ENCODE data around the gene GPHA2.

GPHA2 gene

GRCh38 chr11:64929625-64930024 lies 6.1 kb downstream of the GPHA2 start:
- no peak for DNase-seq

GRCh38 chr11:64928957-64929356 lies 6.7 kb downstream of the GPHA2 start:
- DNase-seq, result no peak

GRCh38 chr11:64926689-64927088 lies 9.0 kb downstream of the GPHA2 start:
- DNase-seq, result no peak

GRCh38 chr11:64925536-64926436 lies 9.9 kb downstream of the GPHA2 start:
- DNase-seq, result no peak

GRCh38 chr11:64924910-64925284 lies 10.8 kb downstream of the GPHA2 start:
- DNase-seq, result no peak

- DNase-seq, result peak; percentile 45
These were observed 11.5 kb downstream of the GPHA2 start, which contains the start of gene PPP2R5B for GRCh38 chr11:64923944-64924909. Gene PPP2R5B (plus strand): TSS chr11:64924689. CDS start chr11:64925735, 1,046 bp downstream.

- DNase-seq, result no peak
These were observed 12.5 kb downstream of the GPHA2 start for GRCh38 chr11:64923151-64923661.

GRCh38 chr11:64921384-64921783 lies 14.3 kb downstream of the GPHA2 start:
- no peak for DNase-seq

GRCh38 chr11:64920124-64920523 lies 15.6 kb downstream of the GPHA2 start:
- DNase-seq, result no peak

GRCh38 chr11:64919627-64920026 lies 16.1 kb downstream of the GPHA2 start:
- no peak for DNase-seq

- DNase-seq, result no peak
These were observed 17.7 kb downstream of the GPHA2 start for GRCh38 chr11:64918017-64918416.

GRCh38 chr11:64917663-64917995 lies 18.1 kb downstream of the GPHA2 start:
- no peak for DNase-seq

- DNase-seq, result peak; percentile 97
These were observed 18.7 kb downstream of the GPHA2 start, which contains the start of gene ATG2A for GRCh38 chr11:64916775-64917662. Gene ATG2A (minus strand): TSS chr11:64917209. CDS start chr11:64917135, 74 bp downstream.

- DNase-seq, result no peak
These were observed 19.5 kb downstream of the GPHA2 start for GRCh38 chr11:64916040-64916774.

- no peak for DNase-seq
These were observed 20.3 kb downstream of the GPHA2 start for GRCh38 chr11:64915376-64915887.

- DNase-seq, result no peak
These were observed 21.6 kb downstream of the GPHA2 start for GRCh38 chr11:64914123-64914522.

- DNase-seq, result no peak
These were observed 22.4 kb downstream of the GPHA2 start for GRCh38 chr11:64913171-64913727.

- no peak for DNase-seq
These were observed 24.0 kb downstream of the GPHA2 start for GRCh38 chr11:64911689-64912088.

- DNase-seq, result no peak
These were observed 24.6 kb downstream of the GPHA2 start for GRCh38 chr11:64911142-64911541.

GRCh38 chr11:64910451-64911093 lies 25.1 kb downstream of the GPHA2 start:
- DNase-seq, result no peak
